NCI-H2171 (cell line): ENCODE data around the gene NEURL4.

ENCODE experiments used
- DNase-seq: peaks from one replicate; lab custom pipeline; 2025; lab: John Stamatoyannopoulos, UW

Gene NEURL4

GRCh38 chr17:7279448-7279847, 49.7 kb downstream of the NEURL4 start:
- no peak for DNase-seq

GRCh38 chr17:7266784-7267183, 62.4 kb downstream of the NEURL4 start:
- no peak for DNase-seq
